Kidney epithelial cell (primary cell): ENCODE measurements around the gene VPS72. TPM values are rescaled to one million over a fixed set of nuclear protein-coding genes. Genes with fewer than 3 reads are reported as not detected.

Experiments
- DNase-seq: peaks from one replicate; pipeline ENCODE4 v3.0.0-alpha.2; 2010; ENCODE audit warnings: low read depth
- H3K27me3 ChIP-seq: 2 replicates; pipeline ENCODE4 v1.6.0; 2011; ENCODE audit warnings: low read length; ENCODE audit not compliant: control insufficient read depth, insufficient read depth
- H3K36me3 ChIP-seq: 2 replicates; pipeline ENCODE4 v1.5.1; 2011; ENCODE audit warnings: low read length; ENCODE audit not compliant: control insufficient read depth, insufficient read depth
- H3K4me3 ChIP-seq: 2 replicates; pipeline ENCODE4 v1.5.1; 2011; ENCODE audit warnings: low read depth, mild to moderate bottlenecking, control low read depth, low read length
- total RNA-seq: library from RNA; depleted of rRNA; stranded (reverse); fragments of >200 nt; gene quantifications from 2 replicates; pipeline ENCODE4 v1.2.3, GENCODE V29; 2015
- TF ChIP-seq, protein P1 (sequence below): IDR thresholded peaks from 2 replicates; pipeline ENCODE4 v1.5.1; 2011; ENCODE audit warnings: mild to moderate bottlenecking, moderate library complexity, low read length, control low read depth, inconsistent platforms; ENCODE audit not compliant: insufficient read depth, poor library complexity, severe bottlenecking

VPS72 gene
- total RNA-seq, 1 donor from 2014 or later = 83.4 TPM

- Histone ChIP-seq H3K27me3 (peaks cover 14% of the 10 kb centered on the region), H3K4me3 (no peak overlapping the region), H3K36me3 (no peaks in the 10 kb centered on the region)
- no peak for DNase-seq
- TF ChIP-seq, protein P1, sequence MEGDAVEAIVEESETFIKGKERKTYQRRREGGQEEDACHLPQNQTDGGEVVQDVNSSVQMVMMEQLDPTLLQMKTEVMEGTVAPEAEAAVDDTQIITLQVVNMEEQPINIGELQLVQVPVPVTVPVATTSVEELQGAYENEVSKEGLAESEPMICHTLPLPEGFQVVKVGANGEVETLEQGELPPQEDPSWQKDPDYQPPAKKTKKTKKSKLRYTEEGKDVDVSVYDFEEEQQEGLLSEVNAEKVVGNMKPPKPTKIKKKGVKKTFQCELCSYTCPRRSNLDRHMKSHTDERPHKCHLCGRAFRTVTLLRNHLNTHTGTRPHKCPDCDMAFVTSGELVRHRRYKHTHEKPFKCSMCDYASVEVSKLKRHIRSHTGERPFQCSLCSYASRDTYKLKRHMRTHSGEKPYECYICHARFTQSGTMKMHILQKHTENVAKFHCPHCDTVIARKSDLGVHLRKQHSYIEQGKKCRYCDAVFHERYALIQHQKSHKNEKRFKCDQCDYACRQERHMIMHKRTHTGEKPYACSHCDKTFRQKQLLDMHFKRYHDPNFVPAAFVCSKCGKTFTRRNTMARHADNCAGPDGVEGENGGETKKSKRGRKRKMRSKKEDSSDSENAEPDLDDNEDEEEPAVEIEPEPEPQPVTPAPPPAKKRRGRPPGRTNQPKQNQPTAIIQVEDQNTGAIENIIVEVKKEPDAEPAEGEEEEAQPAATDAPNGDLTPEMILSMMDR = no peak
Measured at GRCh38 chr1:151132335-151133017, 57.5 kb downstream of the VPS72 start.

- TF ChIP-seq, protein P1 = no peak
- Histone ChIP-seq H3K36me3 (no peaks in the 10 kb centered on the region), H3K27me3 (peaks cover 14% of the 10 kb centered on the region), H3K4me3 (peak overlapping the region; percentile 5)
- no peak for DNase-seq
Measured at GRCh38 chr1:151131701-151132334, 58.2 kb downstream of the VPS72 start.

- DNase-seq = peak; percentile 63
- Histone ChIP-seq H3K27me3 (peaks cover 14% of the 10 kb centered on the region), H3K4me3 (peak overlapping the region; percentile 5), H3K36me3 (no peaks in the 10 kb centered on the region)
- TF ChIP-seq, protein P1 = no peak
Measured at GRCh38 chr1:151130987-151131586, 58.9 kb downstream of the VPS72 start.

DNA sequence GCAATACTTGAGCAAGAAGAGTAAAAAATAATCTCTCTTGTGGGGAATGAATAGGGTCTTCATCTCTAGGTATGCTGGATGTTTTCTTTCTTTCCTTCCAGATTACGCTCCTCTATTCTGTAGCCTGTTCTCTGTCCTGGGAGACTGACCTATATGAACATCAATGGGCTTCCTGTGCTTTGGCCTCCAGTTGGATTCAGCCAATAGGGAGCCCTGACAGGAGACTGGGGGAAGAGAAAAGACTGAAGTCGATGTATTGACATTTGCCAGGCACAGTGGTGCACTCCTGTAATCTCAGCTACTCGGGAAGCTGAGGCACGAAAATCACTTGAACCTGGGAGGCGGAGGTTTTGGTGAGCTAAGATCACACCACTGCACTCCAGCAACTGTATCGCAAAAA lies 61.2 kb downstream of the VPS72 start:
- Histone ChIP-seq H3K27me3 (peaks cover 14% of the 10 kb centered on the region), H3K4me3 (no peak overlapping the region), H3K36me3 (no peaks in the 10 kb centered on the region)
- TF ChIP-seq, protein P1 = no peak
- no peak for DNase-seq

Other genes starting within 250 kb of the VPS72 start
- 138 and 143 TPM in 2 replicates for gene CERS2, start 215.4 kb downstream of the VPS72 start, total RNA-seq
- gene ANXA9, start 207.9 kb downstream of the VPS72 start, total RNA-seq = 0.21 and 1.3 TPM in 2 replicates
- gene MINDY1, start 183.3 kb downstream of the VPS72 start, total RNA-seq = 7.7 and 8.4 TPM in 2 replicates
- 12.1 and 15.8 TPM in 2 replicates for gene PRUNE1, start 181.7 kb downstream of the VPS72 start, total RNA-seq
- 0.17 TPM in 1 of 2 replicates, not detected in the other for gene BNIPL, start 153.6 kb downstream of the VPS72 start, total RNA-seq
- 0.71 and 3.0 TPM in 2 replicates for gene C1orf56, start 142.4 kb downstream of the VPS72 start, total RNA-seq
- 114 and 124 TPM in 2 replicates for gene CDC42SE1, start 130.6 kb downstream of the VPS72 start, total RNA-seq
- gene MLLT11, start 129.8 kb downstream of the VPS72 start, total RNA-seq = 26.4 and 26.8 TPM in 2 replicates
- gene GABPB2, start 119.4 kb downstream of the VPS72 start, total RNA-seq = 3.7 and 4.7 TPM in 2 replicates
- 6.9 and 9.9 TPM in 2 replicates for gene SEMA6C, start 43.6 kb downstream of the VPS72 start, total RNA-seq
- gene TNFAIP8L2, start 33.5 kb downstream of the VPS72 start, total RNA-seq = not detected in 2 replicates
- gene LYSMD1, start 24.3 kb downstream of the VPS72 start, total RNA-seq = 8.1 and 9.7 TPM in 2 replicates
- gene SCNM1, start 24.1 kb downstream of the VPS72 start, total RNA-seq = 52.6 and 60.1 TPM in 2 replicates
- not detected in 2 replicates for gene TMOD4, start 14.2 kb downstream of the VPS72 start, total RNA-seq
- gene PIP5K1A, start 8.4 kb upstream of the VPS72 start, total RNA-seq = 59.7 and 63.6 TPM in 2 replicates
- 152 and 178 TPM in 2 replicates for gene PSMD4, start 64.5 kb upstream of the VPS72 start, total RNA-seq
- gene ZNF687, start 92.1 kb upstream of the VPS72 start, total RNA-seq = 27.9 and 35.3 TPM in 2 replicates
- gene PI4KB, start 137.2 kb upstream of the VPS72 start, total RNA-seq = 42.3 and 44.1 TPM in 2 replicates
- 32.4 and 41.8 TPM in 2 replicates for gene RFX5, start 157.1 kb upstream of the VPS72 start, total RNA-seq
- 2.3 and 5.8 TPM in 2 replicates for gene SELENBP1, start 182.5 kb upstream of the VPS72 start, total RNA-seq
- 301 and 332 TPM in 2 replicates for gene PSMB4, start 209.4 kb upstream of the VPS72 start, total RNA-seq